GM12878 (cell line): Measurements from ENCODE around the gene OR5H6.

Experiments
- CREM ChIP-seq: IDR thresholded peaks from 2 replicates; pipeline ENCODE4 v1.6.1; 2014; ENCODE audit warnings: antibody characterized with exemption, low read depth
- SIX5 ChIP-seq: IDR thresholded peaks from 2 replicates; pipeline ENCODE4 v1.6.1; 2011; ENCODE audit warnings: mild to moderate bottlenecking, low read depth, low read length, moderate library complexity; ENCODE audit not compliant: severe bottlenecking
- TF ChIP-seq, protein P1 (sequence below): fragments of 450-650 bp; IDR thresholded peaks from 2 replicates; pipeline ENCODE4 v1.6.1; 2017; ENCODE audit warnings: antibody characterized with exemption, mild to moderate bottlenecking, moderate library complexity

GRCh38 chr3:98233468-98233867 is 30.6 kb upstream of the OR5H6 start:
- no peak for TF ChIP-seq SIX5
- TF ChIP-seq, protein P1, sequence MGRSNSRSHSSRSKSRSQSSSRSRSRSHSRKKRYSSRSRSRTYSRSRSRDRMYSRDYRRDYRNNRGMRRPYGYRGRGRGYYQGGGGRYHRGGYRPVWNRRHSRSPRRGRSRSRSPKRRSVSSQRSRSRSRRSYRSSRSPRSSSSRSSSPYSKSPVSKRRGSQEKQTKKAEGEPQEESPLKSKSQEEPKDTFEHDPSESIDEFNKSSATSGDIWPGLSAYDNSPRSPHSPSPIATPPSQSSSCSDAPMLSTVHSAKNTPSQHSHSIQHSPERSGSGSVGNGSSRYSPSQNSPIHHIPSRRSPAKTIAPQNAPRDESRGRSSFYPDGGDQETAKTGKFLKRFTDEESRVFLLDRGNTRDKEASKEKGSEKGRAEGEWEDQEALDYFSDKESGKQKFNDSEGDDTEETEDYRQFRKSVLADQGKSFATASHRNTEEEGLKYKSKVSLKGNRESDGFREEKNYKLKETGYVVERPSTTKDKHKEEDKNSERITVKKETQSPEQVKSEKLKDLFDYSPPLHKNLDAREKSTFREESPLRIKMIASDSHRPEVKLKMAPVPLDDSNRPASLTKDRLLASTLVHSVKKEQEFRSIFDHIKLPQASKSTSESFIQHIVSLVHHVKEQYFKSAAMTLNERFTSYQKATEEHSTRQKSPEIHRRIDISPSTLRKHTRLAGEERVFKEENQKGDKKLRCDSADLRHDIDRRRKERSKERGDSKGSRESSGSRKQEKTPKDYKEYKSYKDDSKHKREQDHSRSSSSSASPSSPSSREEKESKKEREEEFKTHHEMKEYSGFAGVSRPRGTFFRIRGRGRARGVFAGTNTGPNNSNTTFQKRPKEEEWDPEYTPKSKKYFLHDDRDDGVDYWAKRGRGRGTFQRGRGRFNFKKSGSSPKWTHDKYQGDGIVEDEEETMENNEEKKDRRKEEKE = peak; percentile 6; the same call in 1 of the 2 replicates
- TF ChIP-seq CREM = no peak
